GM12892 (cell line): ENCODE results near the gene CDH18.

Experiments
- POLR2A ChIP-seq: IDR thresholded peaks from 2 replicates; pipeline ENCODE4 v1.6.1; 2011; ENCODE audit warnings: low read depth, low read length, control low read depth
- TAF1 ChIP-seq: IDR thresholded peaks from 2 replicates; pipeline ENCODE4 v1.6.1; 2011; ENCODE audit warnings: low read depth, mild to moderate bottlenecking, control low read depth, low read length, borderline replicate concordance

DNA sequence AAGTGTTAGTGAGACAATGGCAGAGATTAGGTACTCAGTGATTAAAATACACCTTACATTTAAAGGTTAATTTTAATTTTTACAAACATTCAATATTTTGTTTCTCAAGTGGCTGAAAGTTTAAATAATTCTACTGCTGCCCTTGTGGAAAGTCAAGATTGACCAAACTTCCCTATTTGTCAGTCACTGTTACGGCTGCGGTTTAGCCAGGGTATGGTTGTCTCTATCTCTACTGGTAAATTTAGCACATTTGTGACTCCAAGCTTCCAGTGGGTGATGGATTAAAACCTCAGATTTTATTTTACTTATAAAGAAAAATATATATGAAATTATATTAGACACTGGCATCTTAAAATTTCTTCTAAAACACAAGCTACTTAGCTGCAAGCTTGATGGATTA lies 368.4 kb downstream of the CDH18 start:
- TF ChIP-seq TAF1 = no peak
- TF ChIP-seq POLR2A = no peak
